Measurements from ENCODE around the gene RCAN2. TPM values are rescaled to one million over a fixed set of nuclear protein-coding genes. Genes with fewer than 3 reads are reported as not detected.

Gene RCAN2
- total RNA-seq, 2 donors from 2014 or later, result 4.0 to 9.8 TPM

DNA sequence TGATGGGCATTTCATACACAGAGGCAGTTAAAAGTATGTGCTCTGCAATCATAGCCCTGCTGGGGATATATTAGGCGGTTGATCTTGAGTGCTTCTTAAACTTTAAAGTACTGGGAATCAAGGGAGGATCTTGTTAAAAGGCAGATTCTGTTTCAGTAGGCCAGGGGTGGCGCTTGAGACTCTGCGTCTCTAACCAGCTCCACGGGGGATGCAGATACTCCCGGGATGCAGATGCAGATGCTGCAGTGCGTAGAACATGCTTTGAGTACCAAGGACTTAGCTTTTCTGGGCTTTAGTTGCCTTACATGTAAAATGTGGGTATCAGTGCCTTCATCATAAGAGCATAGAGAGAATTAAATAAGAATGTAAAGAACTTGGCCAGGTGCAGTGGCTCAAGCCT is 276.0 kb downstream of the RCAN2 start:
- DNase-seq, result no peak
- intact Hi-C loops (cut with DNase I, micrococcal nuclease), result no loop called here
- no peak for ATAC-seq

DNA sequence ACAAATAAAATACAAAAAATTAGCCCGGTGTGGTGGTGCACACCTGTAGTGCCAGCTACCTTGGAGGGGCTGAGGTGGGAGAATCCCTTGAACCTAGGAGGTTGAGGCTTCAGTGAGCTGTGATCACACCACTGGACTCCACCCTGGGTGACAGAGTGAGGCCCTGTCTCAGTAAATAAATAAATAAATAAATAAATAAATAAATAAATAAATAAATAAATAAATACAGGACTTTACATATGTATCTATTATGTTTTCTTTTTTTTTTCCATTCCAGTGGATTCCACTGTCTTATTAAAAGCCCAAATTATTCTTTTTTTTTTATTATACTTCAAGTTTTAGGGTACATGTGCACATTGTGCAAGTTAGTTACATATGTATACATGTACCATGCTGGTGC is 279.3 kb downstream of the RCAN2 start:
- ATAC-seq, result no peak
- DNase-seq, result no peak
- intact Hi-C loops (cut with DNase I, micrococcal nuclease), result no loop called here

DNA sequence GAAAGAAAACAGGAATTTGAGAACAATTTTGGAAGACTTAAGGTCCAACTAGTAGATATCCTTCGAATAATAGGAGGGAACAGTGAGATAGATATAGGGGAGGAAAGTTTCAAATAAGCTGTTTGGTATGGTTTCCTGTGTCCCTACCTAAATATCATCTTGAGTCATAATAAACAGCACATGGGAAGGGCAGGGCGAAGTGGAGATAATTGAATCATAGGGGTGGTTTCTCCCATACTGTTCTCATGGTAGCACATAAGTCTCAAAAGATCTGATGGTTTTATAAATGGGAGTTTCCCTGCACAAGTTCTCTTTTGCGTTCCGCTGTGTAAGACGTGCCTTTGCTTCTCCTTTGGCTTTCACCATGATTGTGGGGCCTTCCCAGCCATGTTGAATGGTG is 281.0 kb downstream of the RCAN2 start:
- DNase-seq, result no peak
- intact Hi-C loops (cut with DNase I, micrococcal nuclease), result no loop called here

DNA sequence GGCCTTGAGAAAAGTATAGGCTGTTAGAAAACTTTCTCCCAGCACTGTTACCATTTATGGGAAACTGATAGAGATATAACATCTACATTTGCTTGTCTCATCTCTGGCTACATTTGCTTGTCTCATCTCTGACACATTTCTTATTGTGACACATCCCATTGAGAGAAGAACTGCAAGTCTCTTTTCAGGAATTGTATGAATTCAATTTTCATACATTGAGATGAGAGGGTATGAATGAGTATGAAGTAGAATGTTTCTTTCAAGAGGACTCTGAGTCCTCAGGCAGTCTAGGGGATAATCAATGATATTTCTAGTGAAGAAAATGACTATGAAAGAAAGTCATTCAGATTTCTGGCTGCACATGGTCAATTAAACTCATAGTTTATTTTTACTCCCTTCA is 282.9 kb downstream of the RCAN2 start:
- no peak for ATAC-seq
- intact Hi-C loops (cut with DNase I, micrococcal nuclease), result no loop called here
- no peak for DNase-seq

More for the DNA sequence above, 281.0 kb downstream of the RCAN2 start:
- ATAC-seq, result no peak

DNA sequence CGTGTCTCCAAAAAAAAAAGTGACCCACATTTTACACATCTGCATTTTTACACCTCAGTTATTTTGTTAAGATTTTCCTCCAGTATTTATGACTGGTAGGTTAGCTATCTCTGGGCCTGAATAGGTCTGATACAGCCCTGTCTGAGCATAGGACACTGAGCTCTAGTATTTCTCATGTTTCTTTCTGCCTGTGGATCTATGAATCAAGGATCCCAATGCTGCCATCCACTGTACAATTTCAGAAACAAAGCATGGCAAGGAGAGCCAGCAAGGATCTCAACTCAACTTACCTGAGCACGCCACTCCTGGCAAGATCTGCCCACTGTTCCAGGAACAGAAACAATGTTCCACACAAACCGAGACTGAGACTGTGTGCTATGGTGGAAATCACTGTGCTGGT is 284.1 kb downstream of the RCAN2 start:
- intact Hi-C loops (cut with DNase I, micrococcal nuclease), result no loop called here
- no peak for ATAC-seq
- DNase-seq, result no peak

DNA sequence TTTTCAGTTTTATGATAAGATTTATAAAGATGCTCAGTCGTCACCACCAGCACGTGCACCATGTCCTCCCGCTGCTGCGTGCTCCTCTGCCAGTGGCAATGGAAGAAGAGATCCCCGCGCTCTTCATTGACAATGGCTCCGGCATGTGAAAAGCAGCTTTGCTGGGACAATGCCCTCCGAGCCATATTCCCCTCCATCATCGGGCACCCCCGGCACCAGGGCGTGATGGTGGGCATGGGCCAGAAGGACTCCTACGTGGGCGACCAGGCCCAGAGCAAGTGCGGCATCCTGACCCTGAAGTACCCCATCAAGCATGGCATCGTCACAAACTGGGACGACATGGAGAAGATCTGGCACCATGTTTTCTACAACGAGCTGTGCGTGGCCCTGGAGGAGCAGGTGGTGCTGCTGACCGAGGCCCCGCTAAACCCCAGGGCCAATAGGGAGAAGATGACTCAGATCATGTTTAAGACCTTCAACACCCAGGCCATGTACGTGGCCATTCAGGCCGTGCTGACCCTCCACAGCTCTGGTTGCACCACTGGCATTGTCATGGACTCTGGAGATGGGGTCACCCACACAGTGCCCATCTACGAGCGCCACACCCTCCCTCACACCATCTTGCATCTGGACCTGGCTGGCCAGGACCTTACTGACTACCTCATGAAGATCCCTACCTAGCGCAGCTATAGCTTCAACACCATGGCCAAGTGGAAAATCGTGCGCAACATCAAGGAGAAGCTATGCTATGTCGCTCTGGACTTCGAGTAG is 286.2 kb downstream of the RCAN2 start:
- intact Hi-C loops (cut with DNase I, micrococcal nuclease), result no loop called here

DNA sequence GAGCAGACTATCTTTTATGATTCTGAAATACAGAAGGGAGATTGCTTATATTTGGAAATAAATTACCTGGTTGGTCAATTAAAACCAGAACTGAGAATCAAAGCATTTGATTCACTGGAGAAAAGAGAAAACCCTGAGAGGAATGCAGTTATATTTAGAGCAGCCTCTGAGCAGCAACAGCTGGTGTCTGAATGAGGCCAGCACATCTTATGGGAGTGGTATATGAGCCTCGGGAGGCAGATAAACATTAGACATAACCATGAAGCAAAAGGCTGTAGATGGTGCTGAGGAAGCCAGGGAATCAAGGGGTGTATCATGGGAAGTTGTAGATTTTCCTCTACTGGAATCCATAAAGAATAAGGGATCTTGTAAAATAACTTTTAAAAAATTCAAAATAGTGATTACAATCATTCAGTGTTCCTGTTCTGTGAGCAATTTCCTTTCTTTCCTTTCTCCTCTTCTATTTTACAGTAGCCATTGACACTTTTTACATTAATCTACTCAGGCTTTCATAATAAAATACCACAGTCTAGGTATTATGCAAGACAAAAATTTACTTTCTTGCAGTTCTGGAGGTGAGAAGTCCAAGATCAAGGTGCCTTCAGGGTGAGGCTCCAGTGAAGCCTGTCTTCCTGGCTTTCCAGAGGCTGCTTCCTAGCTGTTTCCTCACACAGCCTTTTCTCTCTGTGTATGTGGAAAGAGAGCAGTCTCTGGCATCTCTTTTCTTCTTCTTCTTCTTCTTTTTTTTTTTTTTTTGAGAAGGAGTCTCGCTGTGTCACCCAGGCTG is 287.7 kb downstream of the RCAN2 start:
- DNase-seq (no peak), ATAC-seq (no peak)
- intact Hi-C loops (cut with DNase I, micrococcal nuclease), result no loop called here

More for the DNA sequence above, 286.2 kb downstream of the RCAN2 start:
- ATAC-seq (no peak), DNase-seq (no peak)

DNA sequence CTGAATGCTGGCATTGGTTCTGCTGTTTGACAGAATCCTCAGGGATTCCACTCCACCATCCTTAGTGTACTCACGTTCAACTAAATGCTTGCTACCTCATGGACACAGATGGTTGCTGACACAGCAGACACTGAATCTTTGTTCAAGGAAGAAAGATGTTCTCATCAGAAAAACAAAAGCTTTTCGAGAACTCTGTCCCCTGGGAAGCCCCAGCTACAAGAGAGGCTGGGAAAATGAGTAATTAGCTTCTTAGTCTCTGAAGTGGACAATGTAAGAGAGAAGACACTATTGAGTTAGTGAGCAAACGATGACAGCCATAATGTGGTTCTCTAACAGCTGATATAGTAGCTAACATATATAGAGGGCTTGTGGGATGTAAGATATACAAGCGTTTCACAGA is 289.5 kb downstream of the RCAN2 start:
- intact Hi-C loops (cut with DNase I, micrococcal nuclease), result no loop called here
- no peak for DNase-seq
- no peak for ATAC-seq

DNA sequence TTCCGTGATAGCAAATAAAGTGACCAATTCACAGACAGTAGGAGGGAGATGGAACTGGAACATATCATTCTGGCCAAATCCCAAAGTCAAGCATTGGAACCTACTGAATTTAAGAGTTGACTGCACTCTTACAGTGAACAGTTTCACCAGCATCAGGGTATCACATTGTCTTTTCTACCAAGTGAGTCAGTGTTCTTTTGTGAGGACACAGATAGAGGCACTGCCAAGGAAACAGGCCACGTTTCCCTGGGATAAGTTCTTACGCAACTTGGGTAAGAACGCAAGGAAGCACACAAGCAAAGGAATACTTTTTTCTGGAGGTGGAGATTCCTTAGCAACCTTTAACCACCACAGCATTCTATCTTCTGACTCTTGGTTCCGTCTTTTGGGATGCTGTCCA is 291.9 kb downstream of the RCAN2 start:
- no peak for DNase-seq
- intact Hi-C loops (cut with DNase I, micrococcal nuclease), result no loop called here
- ATAC-seq, result no peak

DNA sequence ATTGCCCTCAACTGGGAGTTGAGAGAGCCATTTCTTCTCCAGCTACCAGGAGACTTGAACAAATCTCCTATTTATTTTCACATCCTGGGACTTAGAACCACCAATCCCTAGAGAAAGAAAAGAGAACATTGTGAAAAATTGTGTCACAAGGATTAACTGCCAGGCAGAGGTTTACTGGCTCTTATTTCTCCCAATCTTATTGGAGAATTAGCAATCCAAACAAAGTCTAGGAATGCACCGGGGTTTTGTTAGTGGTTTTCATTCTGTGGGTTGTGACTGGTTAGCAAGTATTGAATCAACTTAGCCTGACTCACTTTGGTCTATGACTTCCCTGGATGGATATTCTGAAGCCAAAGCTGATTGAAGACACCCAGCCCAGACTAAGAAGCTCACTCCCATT is 299.3 kb downstream of the RCAN2 start:
- no peak for ATAC-seq
- intact Hi-C loops (cut with DNase I, micrococcal nuclease), result no loop called here
- DNase-seq, result no peak

DNA sequence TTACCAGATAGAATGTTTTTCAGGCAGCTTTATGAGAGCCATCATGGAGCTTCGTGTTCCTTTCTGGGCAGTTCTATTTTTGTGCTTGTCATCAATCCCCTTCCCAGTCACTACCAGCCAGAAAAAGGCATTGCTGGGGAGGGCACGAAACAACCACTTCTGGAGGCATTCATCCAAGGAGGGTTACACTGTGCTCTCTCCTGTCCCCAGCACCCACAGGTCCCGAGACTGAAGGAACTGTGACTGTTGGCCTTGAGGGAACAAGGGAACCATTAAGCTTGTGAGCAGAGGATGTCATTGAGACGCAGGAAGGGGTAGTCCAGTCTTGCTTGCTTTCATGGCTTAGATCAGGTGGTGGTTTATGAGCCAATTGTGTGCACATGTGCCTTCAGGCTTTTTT is 300.4 kb downstream of the RCAN2 start:
- ATAC-seq (no peak), DNase-seq (no peak)
- intact Hi-C loops (cut with DNase I, micrococcal nuclease), result no loop called here

DNA sequence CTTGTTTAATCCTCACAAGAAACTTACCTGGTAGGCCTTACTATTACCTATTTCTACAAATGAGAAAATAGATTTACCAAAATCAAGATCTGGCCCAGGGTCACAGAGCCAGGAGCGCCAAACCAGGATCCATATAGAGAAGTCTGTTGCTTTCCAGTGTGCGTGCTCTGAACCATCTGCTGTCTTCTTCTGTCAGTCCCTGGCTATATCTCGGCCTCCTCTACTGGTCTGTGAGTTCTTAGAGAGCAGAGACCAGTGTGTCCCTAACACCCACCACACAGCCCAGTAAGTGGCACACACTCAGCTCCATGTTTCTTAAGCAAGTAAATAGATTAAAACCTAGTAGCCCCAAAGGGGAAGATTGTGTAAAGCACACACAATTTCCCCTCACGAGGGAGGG is 301.5 kb downstream of the RCAN2 start:
- no peak for ATAC-seq
- DNase-seq, result no peak
- intact Hi-C loops (cut with DNase I, micrococcal nuclease), result no loop called here

DNA sequence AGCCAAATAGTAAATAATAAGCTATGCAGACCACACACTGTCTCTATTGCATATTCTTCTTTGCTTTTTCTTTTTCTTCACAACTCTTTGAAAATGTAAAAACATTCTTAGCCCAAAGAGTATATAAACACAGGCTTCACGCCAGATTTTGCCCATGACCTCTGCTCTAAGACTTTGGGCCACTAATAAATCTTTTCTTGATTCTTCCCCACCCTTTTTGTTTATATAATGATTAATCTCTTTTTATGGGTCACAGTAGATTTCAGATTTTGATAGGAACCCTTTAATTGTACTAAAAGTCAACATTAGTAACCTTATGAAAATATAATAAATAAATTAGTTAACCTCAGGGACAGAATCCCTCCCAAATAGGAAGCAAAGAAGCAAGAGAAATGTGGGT is 304.7 kb downstream of the RCAN2 start:
- ATAC-seq (no peak), DNase-seq (no peak)
- intact Hi-C loops (cut with DNase I, micrococcal nuclease), result no loop called here

DNA sequence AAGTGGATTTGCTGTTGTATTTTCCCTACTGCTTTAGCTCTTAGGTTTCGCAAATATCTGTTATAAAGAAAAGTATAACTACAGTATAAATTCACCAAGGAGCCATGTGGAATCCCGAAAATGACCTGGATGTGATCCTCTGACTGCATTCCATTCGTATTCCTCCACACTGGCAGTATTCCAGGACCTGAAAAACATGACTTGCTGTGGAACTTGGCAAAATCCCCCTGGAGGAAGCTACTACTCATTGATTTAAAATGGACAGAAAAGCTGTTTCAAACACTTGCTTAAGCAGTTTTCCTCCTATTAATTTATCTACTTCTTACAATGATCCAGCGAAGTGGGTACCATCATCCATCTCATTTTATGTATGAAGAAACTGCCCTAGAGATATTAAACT is 307.1 kb downstream of the RCAN2 start:
- intact Hi-C loops (cut with DNase I, micrococcal nuclease), result no loop called here
- no peak for ATAC-seq
- DNase-seq, result no peak

DNA sequence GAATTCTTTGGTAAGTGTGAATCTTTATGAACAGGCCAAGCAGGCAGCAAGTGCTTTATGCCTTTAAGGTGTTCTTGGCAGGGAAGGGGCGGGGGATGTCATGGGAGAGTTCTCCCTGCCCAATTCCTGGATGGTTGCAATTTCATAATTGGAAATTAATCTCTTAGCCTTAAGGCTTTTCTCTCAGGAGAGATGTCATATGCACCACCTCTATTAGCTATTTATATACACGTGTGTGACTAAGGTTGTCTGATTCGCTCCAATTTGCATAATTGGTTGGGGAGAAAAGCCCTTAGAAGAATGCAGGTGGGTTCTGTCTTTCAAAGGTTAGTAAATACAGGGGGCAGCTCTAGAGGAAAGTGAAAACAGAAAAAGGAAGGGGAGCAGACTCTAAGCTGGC is 315.3 kb downstream of the RCAN2 start:
- no peak for ATAC-seq
- intact Hi-C loops (cut with DNase I, micrococcal nuclease), result no loop called here

DNA sequence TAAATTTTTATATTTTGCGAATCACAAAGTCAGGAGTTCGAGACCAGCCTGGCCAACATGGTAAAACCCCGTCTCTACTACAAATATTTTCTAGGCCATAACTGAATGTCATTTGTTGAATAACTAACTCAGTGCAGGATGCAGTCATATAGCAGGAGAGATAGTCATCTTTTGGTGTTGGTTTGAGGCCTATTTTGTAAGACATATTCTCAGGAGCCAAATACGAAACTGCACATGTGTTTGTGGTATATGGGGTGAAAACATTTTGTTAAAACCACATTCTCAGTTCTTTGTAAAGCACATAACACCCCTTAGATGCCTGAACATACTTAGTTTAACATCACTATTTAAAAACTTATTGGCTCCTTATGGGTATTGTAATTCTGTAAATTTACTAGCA is 315.8 kb downstream of the RCAN2 start:
- ATAC-seq (no peak), DNase-seq (no peak)
- intact Hi-C loops (cut with DNase I, micrococcal nuclease), result no loop called here

More for the DNA sequence above, 315.3 kb downstream of the RCAN2 start:
- DNase-seq, result no peak

DNA sequence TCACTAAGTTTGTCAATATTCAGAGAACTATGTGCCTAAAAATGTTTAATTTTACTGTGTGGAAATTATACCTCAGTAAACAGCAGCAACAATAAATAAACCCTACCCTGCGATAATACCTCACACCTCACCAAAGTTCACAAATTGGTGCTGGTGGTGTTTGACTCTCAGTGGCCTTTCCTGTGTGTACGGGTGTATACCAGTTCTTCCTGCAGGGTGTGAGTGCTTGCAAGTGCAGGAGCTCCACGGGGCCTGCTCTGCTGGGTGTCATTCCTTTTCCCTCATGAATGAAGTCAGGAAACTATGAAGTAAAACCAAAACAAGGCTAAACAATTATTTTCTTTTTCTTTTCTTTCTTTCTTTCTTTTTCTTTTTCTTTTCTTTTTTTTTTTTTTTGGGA is 316.3 kb downstream of the RCAN2 start:
- no peak for ATAC-seq
- intact Hi-C loops (cut with DNase I, micrococcal nuclease), result no loop called here
- DNase-seq, result no peak

DNA sequence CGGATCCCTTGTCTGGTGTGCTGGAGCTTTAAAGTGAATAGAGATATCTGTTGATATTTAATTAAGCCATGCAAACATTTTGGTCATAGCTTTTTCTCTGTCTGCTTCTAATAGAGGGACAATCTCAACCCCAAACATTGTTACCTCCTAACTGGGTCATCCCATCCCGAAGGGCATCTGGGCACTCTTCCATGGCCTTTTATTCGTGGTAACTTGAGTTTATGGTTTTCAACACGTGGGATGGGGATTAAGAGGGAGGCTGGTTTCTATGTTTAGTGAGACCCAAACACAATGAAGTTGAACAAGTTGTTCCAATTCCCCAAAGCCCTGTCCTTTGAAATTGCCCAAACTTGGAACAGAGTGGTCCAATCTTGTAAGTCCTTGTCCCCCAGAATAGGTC is 319.1 kb downstream of the RCAN2 start:
- no peak for ATAC-seq
- intact Hi-C loops (cut with DNase I, micrococcal nuclease), result no loop called here
- DNase-seq, result no peak

Measured in left colon (tissue), 2 donors.